DMS114 treated with DMSO at 0.1 percent for 48 hours (cell line): Measurements from ENCODE around the gene GRWD1.
"Not testable (repeated sequence)": the region's sequence is repeated elsewhere in the genome, so short reads cannot be mapped to it uniquely, and the experiment has no call there.

Experiments
- DNase-seq: peaks from one replicate; lab custom pipeline; 2025; ENCODE audit not compliant: unreplicated experiment; lab: John Stamatoyannopoulos, UW

GRWD1 gene

GRCh38 chr19:48478339-48479256 lies 32.8 kb downstream of the GRWD1 start:
- DNase-seq, result no peak

- DNase-seq, result no peak
Observed at GRCh38 chr19:48479686-48480085, 33.9 kb downstream of the GRWD1 start.

- no peak for DNase-seq
Observed at GRCh38 chr19:48480183-48480557, 34.4 kb downstream of the GRWD1 start.

DNA sequence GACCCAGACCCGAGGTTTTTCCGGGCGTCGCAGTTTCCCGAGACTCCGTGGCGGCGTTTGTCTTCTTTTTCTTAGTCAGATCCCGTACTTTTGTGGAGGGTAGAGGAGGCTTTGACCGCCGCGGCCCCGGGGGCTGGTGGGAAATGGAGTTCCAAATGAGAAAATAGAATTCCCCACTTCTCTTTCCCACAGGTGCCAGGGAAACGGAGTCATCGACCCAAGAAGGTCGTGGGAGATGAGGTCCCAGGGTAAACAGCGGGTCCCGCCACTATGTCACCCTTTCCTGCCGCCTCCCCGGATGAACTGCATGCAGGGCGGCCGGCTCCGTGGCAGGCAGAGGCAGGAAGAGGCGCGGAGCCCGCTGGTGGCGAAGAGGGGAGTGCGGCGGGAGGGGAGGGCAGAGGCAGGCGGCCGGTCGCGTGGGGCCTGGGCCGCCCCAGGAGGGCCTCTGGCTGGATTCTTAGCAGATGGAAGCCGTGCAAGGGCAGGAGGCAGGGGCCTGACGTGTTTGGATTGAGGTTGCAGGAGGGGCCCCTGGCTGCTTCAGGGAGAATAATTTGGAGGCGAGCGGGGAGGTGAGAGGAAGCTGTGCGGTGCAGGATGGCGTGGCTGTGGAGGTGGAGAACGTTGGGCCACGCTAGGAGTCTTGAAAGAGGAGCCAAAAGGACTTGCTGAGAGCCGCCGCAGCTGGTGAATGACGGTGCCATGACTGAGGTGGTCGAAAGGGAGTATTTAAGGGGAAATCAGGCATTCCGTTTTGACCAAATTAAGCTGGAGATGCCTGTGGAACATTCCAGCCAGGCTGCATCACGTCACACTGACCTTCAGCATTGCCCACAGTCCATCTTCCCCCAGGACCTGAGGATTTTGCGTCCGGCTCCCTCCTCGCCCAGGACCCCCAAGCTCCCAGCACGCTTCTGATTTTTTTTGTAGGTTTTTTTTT lies 35.0 kb downstream of the GRWD1 start:
- no peak for DNase-seq

DNA sequence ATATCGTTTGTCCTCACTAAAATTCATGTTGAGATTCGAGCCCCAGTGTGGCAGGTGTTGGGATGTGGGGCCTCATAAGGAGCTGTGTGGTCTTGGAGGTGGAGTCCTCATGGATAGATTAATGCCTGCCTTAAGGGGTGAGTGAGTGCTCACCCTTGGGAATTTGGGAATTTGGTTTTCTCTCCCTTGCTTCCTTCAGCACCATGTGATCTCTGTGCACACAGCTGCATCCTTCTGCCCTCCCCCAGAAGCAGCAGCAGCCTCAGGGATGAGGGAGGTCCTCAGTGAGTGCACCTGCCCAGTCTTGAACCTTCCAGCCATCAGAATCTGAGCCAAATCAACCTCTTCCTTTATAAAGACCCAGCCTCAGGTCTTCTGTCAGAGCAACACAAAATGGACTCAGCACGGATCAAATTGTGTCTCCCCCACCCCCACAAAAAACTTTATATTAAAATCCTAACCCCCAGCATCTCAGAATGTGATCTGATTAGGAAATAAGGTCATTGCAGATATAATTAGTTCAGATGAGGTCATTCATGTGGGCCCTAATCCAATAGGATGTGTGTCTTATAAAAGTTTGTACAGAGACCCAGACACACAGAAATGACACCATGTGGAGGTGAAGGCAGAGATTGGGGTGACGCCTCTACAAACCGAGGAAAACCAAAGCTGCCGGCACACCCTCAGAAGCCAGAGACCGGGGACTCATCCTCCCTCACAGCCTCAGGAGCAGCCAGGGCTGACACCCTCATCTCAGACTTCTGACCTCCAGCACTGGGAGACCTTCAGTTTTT lies 36.3 kb downstream of the GRWD1 start:
- DNase-seq, result no peak

DNA sequence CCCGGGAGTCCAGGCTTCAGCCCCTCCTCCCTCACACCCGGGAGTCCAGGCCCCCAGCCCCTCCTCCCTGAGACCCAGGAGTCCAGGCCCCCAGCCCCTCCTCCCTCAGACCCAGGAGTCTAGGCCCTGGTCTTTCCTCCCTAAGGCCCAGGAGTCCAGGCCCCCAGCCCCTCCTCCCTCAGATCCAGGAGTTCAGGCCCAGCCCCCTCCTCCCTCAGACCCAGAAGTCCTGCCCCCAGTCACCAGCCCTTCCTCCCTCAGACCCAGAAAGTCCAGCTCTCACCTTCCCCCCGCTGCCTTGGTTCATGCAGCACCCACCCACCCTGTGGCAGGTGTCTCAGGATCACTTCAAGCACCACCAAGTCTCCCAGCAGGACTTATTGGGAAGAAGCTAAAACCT lies 37.5 kb downstream of the GRWD1 start:
- DNase-seq, result no peak

GRCh38 chr19:48484247-48484893 lies 38.6 kb downstream of the GRWD1 start:
- no peak for DNase-seq

DNA sequence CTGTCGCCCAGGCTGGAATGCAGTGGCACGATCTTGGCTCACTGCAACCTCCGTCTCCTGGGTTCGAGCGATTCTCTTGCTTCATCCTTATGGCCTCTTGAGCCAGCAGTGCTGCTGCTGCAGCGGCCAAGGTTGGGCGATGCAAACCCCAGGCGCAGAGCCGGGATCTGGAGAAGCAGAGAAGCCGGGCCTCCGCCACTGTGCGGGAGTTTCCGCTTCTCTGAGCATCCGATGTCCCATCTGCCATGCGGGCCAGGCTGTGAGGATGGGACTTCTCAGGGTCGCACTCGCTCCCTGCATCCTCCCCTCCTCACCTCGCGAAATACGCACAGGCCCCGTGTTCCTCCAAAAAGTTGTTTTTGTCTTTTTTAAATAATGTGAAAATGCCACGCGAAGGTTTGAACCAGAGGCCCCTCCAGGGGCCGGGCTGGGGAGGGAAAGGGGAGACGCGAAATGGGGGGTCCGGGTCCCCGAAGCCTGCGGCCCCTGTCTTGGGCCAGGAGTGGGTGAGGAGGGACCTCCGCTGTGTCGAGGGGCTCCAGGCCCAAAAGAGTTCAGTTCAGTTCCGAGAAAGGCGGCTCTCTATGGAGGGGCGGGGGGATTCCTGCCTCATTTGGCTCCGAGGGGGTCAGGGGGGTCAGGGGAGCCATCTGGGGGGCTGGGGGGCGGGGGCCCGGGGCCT lies 39.3 kb downstream of the GRWD1 start:
- no peak for DNase-seq

- not testable (repeated sequence) for DNase-seq
Observed at GRCh38 chr19:48486706-48487105, 40.9 kb downstream of the GRWD1 start.

DNA sequence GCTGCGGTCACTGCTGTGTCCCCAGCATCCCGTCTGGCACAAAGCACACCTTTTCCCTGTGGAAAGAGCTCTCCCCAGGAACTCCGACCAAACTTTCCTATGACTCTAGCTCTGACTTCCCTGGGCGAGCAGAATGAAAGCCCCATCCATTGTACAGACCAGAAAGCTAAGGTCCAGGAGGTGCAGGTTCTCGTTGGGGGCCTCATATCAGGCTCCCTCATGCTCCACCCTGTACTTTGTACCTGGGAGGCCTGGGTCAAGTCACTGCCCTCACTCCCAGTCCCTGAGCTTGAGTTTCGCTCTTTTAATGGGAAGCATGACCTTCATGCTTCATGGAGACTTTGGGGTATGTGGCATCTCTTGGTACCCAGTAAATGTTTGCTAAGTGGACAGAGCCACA lies 41.8 kb downstream of the GRWD1 start:
- DNase-seq, result no peak

- no peak for DNase-seq
Observed at GRCh38 chr19:48487948-48488347, 42.2 kb downstream of the GRWD1 start.

DNA sequence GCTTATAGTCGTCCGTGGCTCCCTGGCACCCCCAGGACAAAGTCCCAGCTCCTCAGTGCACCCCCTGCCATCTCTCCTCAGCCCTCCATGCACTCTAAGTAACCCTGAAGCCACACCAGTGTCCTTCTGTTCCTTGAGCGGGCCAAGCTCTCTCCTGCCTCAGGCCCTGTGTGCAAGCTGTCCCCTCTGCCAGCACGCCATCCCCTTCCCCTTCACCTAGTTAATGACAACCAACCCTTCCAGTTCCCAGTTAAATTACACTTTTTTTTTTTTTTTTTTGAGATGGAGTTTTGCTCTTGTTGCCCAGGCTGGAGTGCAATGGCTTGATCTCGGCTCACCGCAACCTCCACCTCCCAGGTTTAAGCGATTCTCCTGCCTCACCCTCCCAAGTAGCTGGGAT lies 42.7 kb downstream of the GRWD1 start:
- DNase-seq, result not testable (repeated sequence)

GRCh38 chr19:48489608-48490216 lies 43.9 kb downstream of the GRWD1 start:
- no peak for DNase-seq

DNA sequence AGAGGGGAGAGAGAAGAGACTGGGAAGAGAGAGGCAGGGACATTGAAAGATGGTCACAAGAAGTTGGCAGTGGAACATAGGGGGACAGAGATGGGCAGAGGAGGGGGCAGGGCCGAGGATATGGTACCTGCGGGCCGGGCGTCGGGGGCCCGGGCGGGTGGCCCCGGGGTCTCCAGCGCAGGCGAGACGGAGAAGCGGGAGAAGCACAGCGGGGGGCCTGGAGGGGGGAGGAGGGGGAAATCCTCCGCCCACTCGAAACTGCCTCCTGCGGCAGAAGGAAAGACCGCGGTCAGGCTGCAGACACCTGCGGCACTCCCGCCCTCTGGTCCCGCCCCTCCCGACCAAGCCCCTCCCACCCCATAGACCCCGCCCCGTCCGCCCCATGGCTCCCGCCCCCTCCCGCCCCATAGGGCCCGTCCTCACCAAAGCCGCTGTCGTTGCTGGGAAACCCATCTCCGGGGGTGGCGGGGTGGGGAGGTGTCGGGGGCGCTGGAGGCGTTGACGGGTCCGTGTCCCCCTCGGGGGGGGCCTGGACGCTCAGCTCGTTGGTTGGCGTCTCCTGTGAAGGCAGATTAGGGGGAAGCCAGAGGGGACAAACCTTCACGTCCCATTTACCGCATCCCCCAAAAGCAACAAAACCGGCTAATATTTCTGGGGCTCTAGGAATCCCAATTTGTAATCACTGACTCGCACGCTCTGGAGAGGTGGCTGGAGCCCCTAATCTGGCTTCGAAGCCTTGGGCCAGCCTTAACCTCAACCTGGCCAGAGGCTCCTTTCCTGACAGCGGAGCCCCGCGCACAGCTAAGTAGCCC lies 45.4 kb downstream of the GRWD1 start:
- DNase-seq, result no peak

DNA sequence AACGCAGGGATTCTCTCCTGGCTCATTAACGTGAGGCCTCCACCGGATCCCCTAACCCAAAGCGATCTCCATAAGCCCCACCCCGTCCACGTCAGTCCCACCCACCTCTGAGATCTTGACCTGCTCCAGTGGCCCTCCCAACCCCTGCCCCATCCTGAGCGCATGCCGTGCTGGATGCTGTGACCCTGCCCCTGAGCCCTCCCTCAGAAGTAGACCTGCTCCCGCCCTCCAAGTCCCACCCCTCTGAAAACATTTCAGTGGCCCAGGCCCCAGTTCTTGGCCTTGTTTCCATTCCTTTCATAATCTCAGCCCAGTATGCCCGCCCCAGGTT lies 46.0 kb downstream of the GRWD1 start:
- no peak for DNase-seq

GRCh38 chr19:48492925-48493717 lies 47.3 kb downstream of the GRWD1 start:
- DNase-seq, result peak; percentile 84

DNA sequence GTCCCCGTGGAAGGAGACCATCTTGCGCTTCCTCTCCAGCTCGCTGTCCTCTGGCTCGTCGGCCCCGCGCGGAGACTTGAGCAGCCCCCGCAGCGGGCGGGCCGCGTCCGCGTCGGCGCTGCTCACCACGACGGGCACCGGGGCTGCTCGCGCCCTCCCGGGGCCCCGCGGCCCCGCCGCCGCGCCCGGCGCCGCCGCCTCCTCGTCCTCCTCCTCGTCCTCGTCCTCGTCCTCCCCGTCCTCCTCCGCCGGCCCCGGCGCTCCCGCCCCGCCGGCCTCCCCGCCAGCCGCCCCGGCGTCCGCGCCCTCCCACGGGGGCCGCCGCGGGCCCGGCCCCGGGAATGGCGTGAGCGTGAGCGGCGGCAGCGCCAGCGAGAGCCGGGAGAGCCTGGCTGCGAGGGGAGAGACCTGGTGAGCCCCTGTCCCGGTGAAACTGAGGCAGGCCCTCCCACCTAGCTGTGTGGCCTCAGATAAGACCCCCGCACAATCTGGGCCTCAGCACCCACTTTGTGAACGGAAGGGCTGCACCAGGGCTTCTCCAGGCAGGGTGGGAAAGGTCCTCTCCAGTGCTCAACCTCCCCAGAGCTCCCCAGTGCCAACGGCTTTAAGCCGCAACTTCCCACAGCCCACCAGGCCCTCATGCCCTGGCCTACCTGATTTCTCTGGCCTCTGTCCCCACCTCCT lies 48.1 kb downstream of the GRWD1 start:
- no peak for DNase-seq

DNA sequence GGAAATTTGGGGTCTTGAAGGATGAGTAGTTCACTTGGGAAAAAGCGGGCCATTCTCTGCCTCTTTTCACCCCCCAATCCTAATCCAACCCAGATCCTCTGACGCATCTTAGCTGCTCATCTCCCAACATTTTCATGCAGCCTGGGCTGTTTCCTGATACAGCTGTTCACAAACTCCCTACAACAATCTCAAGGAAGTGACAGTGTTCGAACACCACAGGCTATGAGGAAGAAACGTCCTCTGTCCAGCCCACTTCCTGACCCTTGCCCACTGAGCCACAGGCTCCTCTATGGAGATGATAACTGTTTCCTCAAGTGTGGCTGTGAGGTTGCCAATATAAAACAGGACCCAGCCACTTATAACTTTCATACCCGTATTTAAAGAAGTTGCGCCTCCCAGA lies 49.6 kb downstream of the GRWD1 start:
- no peak for DNase-seq
